Measurements from ENCODE around the gene MTA1.

DNA sequence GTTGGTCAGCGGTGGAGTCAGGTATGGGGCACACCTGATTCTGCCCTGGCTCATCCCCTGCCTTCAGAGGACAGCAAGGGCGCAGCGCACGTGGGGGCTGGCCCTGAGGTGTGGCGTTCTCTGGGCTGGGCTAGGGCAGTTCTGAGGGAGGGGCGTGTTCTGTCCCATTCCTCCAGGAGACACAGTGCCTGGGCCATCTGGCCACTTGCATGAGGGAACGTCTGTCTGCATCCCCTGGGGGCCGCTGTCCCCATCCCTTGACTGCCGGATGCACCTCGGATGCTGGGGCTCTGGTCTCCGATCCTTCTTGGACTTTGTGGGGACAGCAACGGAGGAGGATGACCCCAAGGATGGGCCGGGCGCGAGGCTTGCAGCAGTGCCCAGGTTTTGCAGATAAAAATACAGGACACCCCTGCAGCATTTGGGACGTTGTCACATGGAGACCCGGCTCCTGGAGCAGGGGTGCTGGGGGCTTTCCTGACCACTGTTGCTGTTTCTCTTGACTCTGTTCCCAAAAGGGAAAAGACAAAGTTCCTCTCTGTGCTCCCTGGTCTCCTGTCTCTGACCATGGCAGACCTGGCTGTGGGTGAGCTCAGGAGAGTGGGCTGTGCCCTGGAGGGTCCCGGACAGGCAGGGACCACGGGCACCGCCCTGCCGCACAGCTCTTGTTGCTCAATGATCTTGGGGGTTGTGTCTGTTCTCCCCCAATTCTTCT is 6.9 kb downstream of the MTA1 start:
- TF ChIP-seq EZH2 (IDR thresholded peaks at IDR 0.05; ENCODE audit: insufficient read depth, poor library complexity, severe bottlenecking) (no peak), EZH2phosphoT487 (IDR thresholded peaks at IDR 0.05; ENCODE audit: insufficient read depth, low read depth) (no peak)
